Right renal cortex interstitium (tissue), 3 donors: ENCODE data around the gene AJM1. TPM values are rescaled to one million over a fixed set of nuclear protein-coding genes. Genes with fewer than 3 reads are reported as not detected.

ENCODE experiments used
- DNase-seq, 3 donors: peaks; one replicate each; pipeline ENCODE4 v3.0.0-alpha.2; 2013; ENCODE audit warnings: low read depth in 3 of 3, low spot score in 2 of 3
- polyA plus RNA-seq, 3 donors: library from polyadenylated mRNA; unstranded; fragments of 120-200 nt; gene quantifications; one replicate each; pipeline ENCODE4 v1.2.1, GENCODE V29; 2013; ENCODE audit not compliant: insufficient read length in 3 of 3

Gene AJM1
- polyA plus RNA-seq, 3 donors = 0.54 to 0.80 (median 0.64) TPM

- DNase-seq = no peak
Measured at GRCh38 chr9:136807281-136808074, 34.8 kb upstream of the AJM1 start, which contains the start of gene RABL6. RABL6 (plus strand) TSS chr9:136807948; CDS start chr9:136808197, 249 bp downstream.

GRCh38 chr9:136808075-136808805 lies 34.0 kb upstream of the AJM1 start:
- no peak for DNase-seq

- DNase-seq = no peak
Measured at GRCh38 chr9:136808806-136809158, 33.5 kb upstream of the AJM1 start.

- no peak for DNase-seq
Measured at GRCh38 chr9:136814725-136815421, 27.4 kb upstream of the AJM1 start.

- no peak for DNase-seq
Measured at GRCh38 chr9:136815422-136815782, 26.9 kb upstream of the AJM1 start.

- no peak for DNase-seq
Measured at GRCh38 chr9:136820971-136821825, 21.1 kb upstream of the AJM1 start.

GRCh38 chr9:136821826-136822544 lies 20.3 kb upstream of the AJM1 start:
- no peak for DNase-seq

GRCh38 chr9:136823136-136824046 lies 18.9 kb upstream of the AJM1 start:
- no peak for DNase-seq

- no peak for DNase-seq
Measured at GRCh38 chr9:136824496-136825225, 17.6 kb upstream of the AJM1 start.

GRCh38 chr9:136825295-136826187 lies 16.7 kb upstream of the AJM1 start:
- DNase-seq = no peak

- no peak for DNase-seq
Measured at GRCh38 chr9:136826188-136826541, 16.1 kb upstream of the AJM1 start.

- no peak for DNase-seq
Measured at GRCh38 chr9:136826703-136827582, 15.3 kb upstream of the AJM1 start.

- no peak for DNase-seq
Measured at GRCh38 chr9:136827794-136828473, 14.3 kb upstream of the AJM1 start.

- no peak for DNase-seq
Measured at GRCh38 chr9:136828474-136829140, 13.7 kb upstream of the AJM1 start.

- no peak for DNase-seq
Measured at GRCh38 chr9:136829412-136829811, 12.9 kb upstream of the AJM1 start.
